GM12878 (cell line): ENCODE data around the gene MACROD2.

ENCODE experiments used
- EGR1 ChIP-seq, 2 experiments: IDR thresholded peaks; 1 replicate in 1 of 2; 2 replicates in 1 of 2; pipeline ENCODE4 v1.6.1; 2011 to 2012; ENCODE audit warnings: low read depth in 2 of 2, low read length in 2 of 2, borderline replicate concordance in 1 of 2, mild to moderate bottlenecking in 1 of 2, moderate library complexity in 1 of 2
- EZH2 ChIP-seq: IDR thresholded peaks from 2 replicates; pipeline ENCODE4 v1.6.1; 2012; ENCODE audit warnings: low read depth, mild to moderate bottlenecking, control low read depth, inconsistent platforms, low read length, borderline replicate concordance; ENCODE audit not compliant: control insufficient read depth
- NBN ChIP-seq: fragments of 450-650 bp; IDR thresholded peaks from 2 replicates; pipeline ENCODE4 v1.6.1; 2016
- POLR2AphosphoS5 ChIP-seq: IDR thresholded peaks from 2 replicates; pipeline ENCODE4 v1.6.1; 2011; ENCODE audit warnings: mild to moderate bottlenecking, low read length, inconsistent platforms
- YBX1 ChIP-seq: fragments of 450-650 bp; IDR thresholded peaks from 2 replicates; pipeline ENCODE4 v1.6.1; 2016; ENCODE audit warnings: antibody characterized with exemption
- TF ChIP-seq, protein P1 (sequence below), 3 experiments: IDR thresholded peaks in 2 of 3; conservative IDR thresholded peaks in 1 of 3; 2 replicates each; pipeline ENCODE4 v1.5.1; 2011; ENCODE audit warnings: low read depth in 3 of 3, low read length in 3 of 3, mild to moderate bottlenecking in 3 of 3, control low read depth in 2 of 3, moderate library complexity in 2 of 3, inconsistent platforms in 1 of 3, mixed read lengths in 1 of 3; ENCODE audit not compliant: control insufficient read depth in 2 of 3, insufficient read depth in 1 of 3; ENCODE audit errors: extremely low read depth in 1 of 3

DNA sequence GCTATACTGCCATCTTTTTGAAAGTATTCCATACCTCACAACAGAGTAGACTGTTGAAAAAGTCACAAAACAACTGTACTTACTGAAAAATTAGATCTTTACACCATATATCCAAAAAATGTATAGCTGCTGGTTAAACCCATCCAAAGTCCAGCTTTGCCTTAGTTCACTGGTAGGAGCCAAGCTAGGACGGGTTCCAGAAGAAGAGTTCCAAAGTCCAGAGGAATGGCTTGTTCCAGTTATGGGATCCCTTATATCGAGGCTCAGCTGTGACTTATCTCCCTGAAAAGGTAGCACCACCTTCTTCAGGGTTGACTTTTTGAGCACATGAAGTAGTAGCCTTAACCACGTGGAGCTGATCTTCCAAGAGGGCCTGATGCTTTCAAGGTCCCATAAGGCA is 578.4 kb downstream of the MACROD2 start:
- TF ChIP-seq, protein P1, sequence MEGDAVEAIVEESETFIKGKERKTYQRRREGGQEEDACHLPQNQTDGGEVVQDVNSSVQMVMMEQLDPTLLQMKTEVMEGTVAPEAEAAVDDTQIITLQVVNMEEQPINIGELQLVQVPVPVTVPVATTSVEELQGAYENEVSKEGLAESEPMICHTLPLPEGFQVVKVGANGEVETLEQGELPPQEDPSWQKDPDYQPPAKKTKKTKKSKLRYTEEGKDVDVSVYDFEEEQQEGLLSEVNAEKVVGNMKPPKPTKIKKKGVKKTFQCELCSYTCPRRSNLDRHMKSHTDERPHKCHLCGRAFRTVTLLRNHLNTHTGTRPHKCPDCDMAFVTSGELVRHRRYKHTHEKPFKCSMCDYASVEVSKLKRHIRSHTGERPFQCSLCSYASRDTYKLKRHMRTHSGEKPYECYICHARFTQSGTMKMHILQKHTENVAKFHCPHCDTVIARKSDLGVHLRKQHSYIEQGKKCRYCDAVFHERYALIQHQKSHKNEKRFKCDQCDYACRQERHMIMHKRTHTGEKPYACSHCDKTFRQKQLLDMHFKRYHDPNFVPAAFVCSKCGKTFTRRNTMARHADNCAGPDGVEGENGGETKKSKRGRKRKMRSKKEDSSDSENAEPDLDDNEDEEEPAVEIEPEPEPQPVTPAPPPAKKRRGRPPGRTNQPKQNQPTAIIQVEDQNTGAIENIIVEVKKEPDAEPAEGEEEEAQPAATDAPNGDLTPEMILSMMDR (IDR thresholded peaks at IDR 0.05 in 2 of 3, conservative IDR thresholded peaks at IDR 0.05 in 1 of 3; ENCODE audit: control insufficient read depth in 2 of 3, extremely low read depth in 1 of 3, insufficient read depth in 1 of 3, low read depth in 3 of 3, low read length in 3 of 3) = no peak
- TF ChIP-seq YBX1 = no peak
- TF ChIP-seq EGR1 (IDR thresholded peaks at IDR 0.05; ENCODE audit: borderline replicate concordance in 1 of 2, low read depth in 2 of 2, low read length in 2 of 2) = no peak
- TF ChIP-seq NBN = no peak
- TF ChIP-seq POLR2AphosphoS5 = no peak
- TF ChIP-seq EZH2 = no peak
